Measurements from ENCODE around the gene SVEP1.

DNA sequence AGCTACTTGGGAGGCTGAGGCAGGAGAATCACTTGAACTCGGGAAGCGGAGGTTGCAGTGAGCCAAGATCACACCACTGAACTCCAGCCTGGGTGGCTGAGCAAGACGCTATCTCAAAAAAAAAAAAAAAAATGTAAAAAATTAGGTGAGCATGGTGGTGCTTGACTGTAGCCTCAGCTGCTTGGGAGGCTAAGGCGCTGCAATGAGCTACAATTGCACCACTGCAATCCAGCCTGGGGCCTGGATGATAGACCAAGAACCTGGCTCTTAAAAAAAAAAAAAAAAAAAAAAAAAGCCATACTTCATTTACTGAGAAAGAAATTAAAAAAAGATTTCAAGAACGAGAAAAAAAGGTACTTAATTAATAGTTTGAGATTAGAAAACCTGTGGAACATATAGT is 62.1 kb downstream of the SVEP1 start:
- TF ChIP-seq POLR2A (IDR thresholded peaks at IDR 0.05): no peak
- TF ChIP-seq, protein P1, sequence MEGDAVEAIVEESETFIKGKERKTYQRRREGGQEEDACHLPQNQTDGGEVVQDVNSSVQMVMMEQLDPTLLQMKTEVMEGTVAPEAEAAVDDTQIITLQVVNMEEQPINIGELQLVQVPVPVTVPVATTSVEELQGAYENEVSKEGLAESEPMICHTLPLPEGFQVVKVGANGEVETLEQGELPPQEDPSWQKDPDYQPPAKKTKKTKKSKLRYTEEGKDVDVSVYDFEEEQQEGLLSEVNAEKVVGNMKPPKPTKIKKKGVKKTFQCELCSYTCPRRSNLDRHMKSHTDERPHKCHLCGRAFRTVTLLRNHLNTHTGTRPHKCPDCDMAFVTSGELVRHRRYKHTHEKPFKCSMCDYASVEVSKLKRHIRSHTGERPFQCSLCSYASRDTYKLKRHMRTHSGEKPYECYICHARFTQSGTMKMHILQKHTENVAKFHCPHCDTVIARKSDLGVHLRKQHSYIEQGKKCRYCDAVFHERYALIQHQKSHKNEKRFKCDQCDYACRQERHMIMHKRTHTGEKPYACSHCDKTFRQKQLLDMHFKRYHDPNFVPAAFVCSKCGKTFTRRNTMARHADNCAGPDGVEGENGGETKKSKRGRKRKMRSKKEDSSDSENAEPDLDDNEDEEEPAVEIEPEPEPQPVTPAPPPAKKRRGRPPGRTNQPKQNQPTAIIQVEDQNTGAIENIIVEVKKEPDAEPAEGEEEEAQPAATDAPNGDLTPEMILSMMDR (IDR thresholded peaks at IDR 0.05): no peak

Data from Peyer's patch (tissue), 4 donors.